BLaER1 treated with 17β-estradiol and CSF1 and Interleukin-3, amounts not matched to agents 10 nM and 100 nM (cell line): Measurements from ENCODE around the gene MZB1.

Source experiments
- H3K27ac ChIP-seq, 11 experiments: shearing (Covaris generic); formaldehyde crosslinking; 2 replicates each; pipeline ENCODE4 v1.8.1; 2022
- H3K27me3 ChIP-seq, 11 experiments: shearing (Covaris generic); formaldehyde crosslinking; 2 replicates each; pipeline ENCODE4 v1.8.1; 2022
- H3K36me3 ChIP-seq, 11 experiments: shearing (Covaris generic); formaldehyde crosslinking; 2 replicates each; pipeline ENCODE4 v1.8.1; 2022
- H3K4me1 ChIP-seq, 10 experiments: shearing (Covaris generic); formaldehyde crosslinking; 2 replicates each; pipeline ENCODE4 v1.8.1; 2022
- H3K4me2 ChIP-seq, 11 experiments: shearing (Covaris generic); formaldehyde crosslinking; 2 replicates each; pipeline ENCODE4 v1.8.1; 2022
- H3K4me3 ChIP-seq, 10 experiments: shearing (Covaris generic); formaldehyde crosslinking; 2 replicates each; pipeline ENCODE4 v1.8.1; 2022
- H3K9ac ChIP-seq, 11 experiments: shearing (Covaris generic); formaldehyde crosslinking; 2 replicates each; pipeline ENCODE4 v1.8.1; 2022
- H3K9me3 ChIP-seq, 11 experiments: shearing (Covaris generic); formaldehyde crosslinking; replicated peaks in 1 of 11; 2 replicates each; pipeline ENCODE4 v1.8.1; 2022
- H4K20me1 ChIP-seq, 11 experiments: shearing (Covaris generic); formaldehyde crosslinking; 2 replicates each; pipeline ENCODE4 v1.8.1; 2022
- Cebpa-rat ChIP-seq, 11 experiments: shearing (Covaris generic); IDR thresholded peaks; 2 replicates each; pipeline ENCODE4 v1.8.1; 2022

The MZB1 gene

GRCh38 chr5:139379626-139380449 is 9.9 kb downstream of the MZB1 start:
- Histone ChIP-seq H3K9ac (peak overlapping the region in 1 of 11 experiments; percentile 19; a peak in 3 of 22 replicates), H3K36me3 (peaks cover under 1 to 29% (median 11%) of the 10 kb centered on the region in 11 experiments; a peak in 17 of 22 replicates), H3K27ac (peak overlapping the region in 8 of 11 experiments; percentile 2 to 48 (median 30); a peak in 12 of 22 replicates)

GRCh38 chr5:139378941-139379361 is 10.8 kb downstream of the MZB1 start:
- Histone ChIP-seq H3K27ac (peak overlapping the region in 2 of 11 experiments; percentile 13 to 48; a peak in 4 of 22 replicates), H3K4me3 (no peak overlapping the region), H3K4me1 (peaks cover 38 to 58% (median 54%) of the 10 kb centered on the region in 10 experiments)

More at GRCh38 chr5:139379626-139380449, 9.9 kb downstream of the MZB1 start:
- TF ChIP-seq Cebpa-rat (IDR thresholded peaks at IDR 0.05): no peak
- peaks cover 47 to 65% (median 62%) of the 10 kb centered on the region in 10 experiments for H3K4me1 ChIP-seq
- no peaks in the 10 kb centered on the region for H3K9me3 ChIP-seq
- peaks cover 0 to 11% (median 0%) of the 10 kb centered on the region in 11 experiments; a peak in 4 of 22 replicates for H4K20me1 ChIP-seq
- no peak overlapping the region for H3K4me3 ChIP-seq
- H3K27me3 ChIP-seq: no peaks in the 10 kb centered on the region
- H3K4me2 ChIP-seq: peak overlapping the region; percentile 28 to 99 (median 85); a peak in 18 of 22 replicates

GRCh38 chr5:139378101-139378825 is 11.4 kb downstream of the MZB1 start:
- Histone ChIP-seq H3K4me3 (no peak overlapping the region), H3K4me1 (peaks cover 31 to 56% (median 47%) of the 10 kb centered on the region in 10 experiments), H3K27ac (peak overlapping the region in 2 of 11 experiments; percentile 13 to 48; a peak in 3 of 22 replicates), H3K36me3 (peaks cover 16 to 44% (median 27%) of the 10 kb centered on the region in 11 experiments), H3K9ac (no peak overlapping the region), H4K20me1 (peaks cover 0 to 7% (median 0%) of the 10 kb centered on the region in 11 experiments; a peak in 3 of 22 replicates), H3K27me3 (no peaks in the 10 kb centered on the region), H3K9me3 (no peaks in the 10 kb centered on the region), H3K4me2 (0 out of 22 replicates have a peak overlapping the region, but pooled peaks of 3 of the 11 experiments have one; percentile 4 to 35 (median 15))
- TF ChIP-seq Cebpa-rat (IDR thresholded peaks at IDR 0.05): no peak

More at GRCh38 chr5:139378941-139379361, 10.8 kb downstream of the MZB1 start:
- TF ChIP-seq Cebpa-rat (IDR thresholded peaks at IDR 0.05): no peak
- Histone ChIP-seq H3K4me2 (peak overlapping the region in 4 of 11 experiments; percentile 1 to 35 (median 10); a peak in 3 of 22 replicates), H3K36me3 (peaks cover 9 to 37% (median 20%) of the 10 kb centered on the region in 11 experiments; a peak in 20 of 22 replicates), H3K9ac (no peak overlapping the region; a peak in 2 of 22 replicates), H3K27me3 (no peaks in the 10 kb centered on the region), H4K20me1 (peaks cover 0 to 11% (median 0%) of the 10 kb centered on the region in 11 experiments; a peak in 3 of 22 replicates), H3K9me3 (no peaks in the 10 kb centered on the region)

GRCh38 chr5:139377226-139377625 is 12.5 kb downstream of the MZB1 start:
- Histone ChIP-seq H3K4me2 (no peak overlapping the region), H3K4me1 (peaks cover 23 to 45% (median 38%) of the 10 kb centered on the region in 10 experiments), H3K27ac (no peak overlapping the region; a peak in 1 of 22 replicates), H3K36me3 (peaks cover 26 to 55% (median 37%) of the 10 kb centered on the region in 11 experiments), H3K27me3 (no peaks in the 10 kb centered on the region), H4K20me1 (peaks cover 0 to 7% (median 0%) of the 10 kb centered on the region in 11 experiments; a peak in 4 of 22 replicates), H3K9me3 (no peaks in the 10 kb centered on the region), H3K9ac (no peak overlapping the region), H3K4me3 (no peak overlapping the region)
- TF ChIP-seq Cebpa-rat (IDR thresholded peaks at IDR 0.05): no peak

DNA sequence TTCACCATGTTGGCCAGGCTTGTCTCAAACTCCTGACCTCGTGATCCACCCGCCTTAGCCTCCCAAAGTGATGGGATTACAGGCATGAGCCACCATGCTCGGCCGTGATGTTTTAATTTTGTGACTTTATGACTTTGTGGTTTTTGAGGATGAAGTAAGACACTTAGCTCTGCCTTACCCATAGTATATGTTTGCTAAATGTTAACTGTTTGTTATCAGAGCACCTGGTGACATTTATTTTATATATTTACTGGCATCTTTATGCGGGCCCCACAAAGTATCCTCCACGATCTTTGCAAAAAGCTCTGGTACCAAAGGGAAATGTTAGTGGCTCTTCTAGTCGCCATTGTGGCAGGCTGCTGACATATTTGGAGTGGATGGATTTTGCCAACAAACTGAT is 13.3 kb downstream of the MZB1 start:
- H3K27ac ChIP-seq: no peak overlapping the region
- H3K4me2 ChIP-seq: no peak overlapping the region

DNA sequence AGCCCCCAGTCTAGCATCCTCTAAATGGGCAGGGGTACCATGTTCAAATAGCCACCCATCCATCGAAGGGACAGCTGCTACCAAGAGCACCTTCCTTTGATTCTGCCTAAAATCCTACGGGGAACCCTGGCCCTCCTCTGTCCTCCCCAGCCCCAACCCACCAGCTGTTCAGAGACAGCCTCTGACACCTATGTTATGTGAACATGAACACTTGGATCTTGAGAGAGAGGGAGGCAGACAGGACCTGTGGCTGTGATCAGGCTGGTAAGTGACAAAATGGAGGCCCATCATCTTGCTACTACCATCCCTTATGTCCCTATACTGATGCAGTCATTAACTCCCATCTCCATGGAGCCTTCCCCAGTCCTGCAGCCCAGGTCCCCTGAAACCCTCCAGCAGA is 14.8 kb downstream of the MZB1 start:
- H4K20me1 ChIP-seq: peaks cover 0 to 12% (median 0%) of the 10 kb centered on the region in 11 experiments; a peak in 6 of 22 replicates
- H3K4me1 ChIP-seq: peaks cover 12 to 41% (median 33%) of the 10 kb centered on the region in 10 experiments
- H3K9me3 ChIP-seq: no peaks in the 10 kb centered on the region
- peak overlapping the region in 2 of 11 experiments; percentile 17 to 23; a peak in 2 of 22 replicates for H3K27ac ChIP-seq
- H3K4me2 ChIP-seq: no peak overlapping the region
- H3K9ac ChIP-seq: no peak overlapping the region
- H3K27me3 ChIP-seq: no peaks in the 10 kb centered on the region
- H3K4me3 ChIP-seq: no peak overlapping the region
- no peak for TF ChIP-seq Cebpa-rat (IDR thresholded peaks at IDR 0.05)
- H3K36me3 ChIP-seq: peaks cover 50 to 77% (median 58%) of the 10 kb centered on the region in 11 experiments

More for the DNA sequence above, 13.3 kb downstream of the MZB1 start:
- no peaks in the 10 kb centered on the region for H3K27me3 ChIP-seq
- H3K36me3 ChIP-seq: peaks cover 35 to 63% (median 46%) of the 10 kb centered on the region in 11 experiments
- H4K20me1 ChIP-seq: peaks cover 0 to 7% (median 0%) of the 10 kb centered on the region in 11 experiments; a peak in 4 of 22 replicates
- no peak overlapping the region for H3K4me3 ChIP-seq
- H3K9ac ChIP-seq: no peak overlapping the region
- no peaks in the 10 kb centered on the region for H3K9me3 ChIP-seq
- peaks cover 24 to 41% (median 36%) of the 10 kb centered on the region in 10 experiments for H3K4me1 ChIP-seq
- TF ChIP-seq Cebpa-rat (IDR thresholded peaks at IDR 0.05): no peak

- Histone ChIP-seq H3K9ac (no peak overlapping the region), H3K27ac (peak overlapping the region in 3 of 11 experiments; percentile 3 to 43 (median 8); a peak in 2 of 22 replicates), H4K20me1 (peaks cover 0 to 19% (median 2%) of the 10 kb centered on the region in 11 experiments; a peak in 13 of 22 replicates), H3K4me2 (no peak overlapping the region), H3K27me3 (no peaks in the 10 kb centered on the region), H3K4me3 (no peak overlapping the region), H3K4me1 (peaks cover 4 to 50% (median 26%) of the 10 kb centered on the region in 10 experiments; a peak in 15 of 20 replicates), H3K9me3 (no peaks in the 10 kb centered on the region), H3K36me3 (peaks cover 78 to 97% (median 86%) of the 10 kb centered on the region in 11 experiments)
- TF ChIP-seq Cebpa-rat (IDR thresholded peaks at IDR 0.05): no peak
Observed at GRCh38 chr5:139371482-139372435, 18.0 kb downstream of the MZB1 start.
